GM12872 (cell line): ENCODE data around the gene RNASE4.

ENCODE experiments used
- CTCF ChIP-seq: IDR thresholded peaks from 3 replicates; pipeline ENCODE4 v1.5.1; 2011; ENCODE audit warnings: low read depth, mild to moderate bottlenecking, low read length, moderate library complexity; ENCODE audit not compliant: insufficient read depth

RNASE4 gene

GRCh38 chr14:20656274-20656673 is 28.1 kb upstream of the RNASE4 start:
- no peak for TF ChIP-seq CTCF

GRCh38 chr14:20657216-20658211 is 26.8 kb upstream of the RNASE4 start:
- no peak; the same call in 2 of the 3 replicates for TF ChIP-seq CTCF

GRCh38 chr14:20658246-20658645 is 26.1 kb upstream of the RNASE4 start:
- TF ChIP-seq CTCF: no peak

- TF ChIP-seq CTCF: no peak
These were observed 25.0 kb upstream of the RNASE4 start for GRCh38 chr14:20659336-20659735.

GRCh38 chr14:20659813-20660395 is 24.5 kb upstream of the RNASE4 start:
- no peak for TF ChIP-seq CTCF

GRCh38 chr14:20661197-20661596 is 23.2 kb upstream of the RNASE4 start:
- no peak for TF ChIP-seq CTCF

- TF ChIP-seq CTCF: peak; percentile 91
These were observed 21.2 kb upstream of the RNASE4 start for GRCh38 chr14:20662968-20663732.
